ENCODE measurements around the gene RABEP1.

Gene RABEP1

GRCh38 chr17:5254903-5255521, 27.1 kb upstream of the RABEP1 start:
- Histone ChIP-seq H3K4me1 (no peaks in the 10 kb centered on the region), H3K27me3 (no peaks in the 10 kb centered on the region), H3K9me3 (no peaks in the 10 kb centered on the region), H3K36me3 (no peaks in the 10 kb centered on the region), H3K4me3 (ENCODE audit: low read depth, low read length) (no peak overlapping the region)
- TF ChIP-seq, protein P1, sequence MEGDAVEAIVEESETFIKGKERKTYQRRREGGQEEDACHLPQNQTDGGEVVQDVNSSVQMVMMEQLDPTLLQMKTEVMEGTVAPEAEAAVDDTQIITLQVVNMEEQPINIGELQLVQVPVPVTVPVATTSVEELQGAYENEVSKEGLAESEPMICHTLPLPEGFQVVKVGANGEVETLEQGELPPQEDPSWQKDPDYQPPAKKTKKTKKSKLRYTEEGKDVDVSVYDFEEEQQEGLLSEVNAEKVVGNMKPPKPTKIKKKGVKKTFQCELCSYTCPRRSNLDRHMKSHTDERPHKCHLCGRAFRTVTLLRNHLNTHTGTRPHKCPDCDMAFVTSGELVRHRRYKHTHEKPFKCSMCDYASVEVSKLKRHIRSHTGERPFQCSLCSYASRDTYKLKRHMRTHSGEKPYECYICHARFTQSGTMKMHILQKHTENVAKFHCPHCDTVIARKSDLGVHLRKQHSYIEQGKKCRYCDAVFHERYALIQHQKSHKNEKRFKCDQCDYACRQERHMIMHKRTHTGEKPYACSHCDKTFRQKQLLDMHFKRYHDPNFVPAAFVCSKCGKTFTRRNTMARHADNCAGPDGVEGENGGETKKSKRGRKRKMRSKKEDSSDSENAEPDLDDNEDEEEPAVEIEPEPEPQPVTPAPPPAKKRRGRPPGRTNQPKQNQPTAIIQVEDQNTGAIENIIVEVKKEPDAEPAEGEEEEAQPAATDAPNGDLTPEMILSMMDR (IDR thresholded peaks at IDR 0.05; ENCODE audit: low read depth, low read length) = no peak
- DNase-seq = no peak

- no peak overlapping the region for H3K4me3 ChIP-seq (ENCODE audit: low read depth, low read length)
Measured at GRCh38 chr17:5257124-5257523, 25.0 kb upstream of the RABEP1 start.

DNA sequence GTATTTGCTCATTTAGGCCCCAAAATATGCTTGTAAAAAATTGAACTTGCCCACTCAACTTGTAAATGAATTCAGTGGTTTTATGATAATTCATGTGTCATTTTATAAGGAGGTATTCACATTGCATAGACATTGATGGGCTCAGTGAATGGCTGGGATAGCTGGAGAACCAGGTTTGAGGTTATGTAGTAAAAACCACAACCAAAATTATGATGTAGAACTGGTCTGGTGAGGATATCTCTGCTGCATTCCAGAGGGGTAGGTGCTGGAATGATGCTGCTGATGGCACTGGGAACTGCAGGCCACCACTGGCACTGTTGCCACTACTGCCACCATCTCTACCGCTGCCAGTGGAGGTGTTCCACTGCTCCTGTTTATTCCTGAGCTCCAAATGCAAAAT, 21.5 kb upstream of the RABEP1 start:
- Histone ChIP-seq H3K36me3 (no peaks in the 10 kb centered on the region), H3K9me3 (no peaks in the 10 kb centered on the region), H3K4me3 (ENCODE audit: low read depth, low read length) (no peak overlapping the region), H3K27me3 (no peaks in the 10 kb centered on the region), H3K4me1 (no peaks in the 10 kb centered on the region)
- TF ChIP-seq, protein P1 (IDR thresholded peaks at IDR 0.05; ENCODE audit: low read depth, low read length) = no peak
- no peak for DNase-seq

More at GRCh38 chr17:5257124-5257523, 25.0 kb upstream of the RABEP1 start:
- DNase-seq = no peak
- no peaks in the 10 kb centered on the region for H3K4me1 ChIP-seq
- no peaks in the 10 kb centered on the region for H3K36me3 ChIP-seq
- no peaks in the 10 kb centered on the region for H3K9me3 ChIP-seq
- no peaks in the 10 kb centered on the region for H3K27me3 ChIP-seq
- TF ChIP-seq, protein P1 (IDR thresholded peaks at IDR 0.05; ENCODE audit: low read depth, low read length) = no peak

DNA sequence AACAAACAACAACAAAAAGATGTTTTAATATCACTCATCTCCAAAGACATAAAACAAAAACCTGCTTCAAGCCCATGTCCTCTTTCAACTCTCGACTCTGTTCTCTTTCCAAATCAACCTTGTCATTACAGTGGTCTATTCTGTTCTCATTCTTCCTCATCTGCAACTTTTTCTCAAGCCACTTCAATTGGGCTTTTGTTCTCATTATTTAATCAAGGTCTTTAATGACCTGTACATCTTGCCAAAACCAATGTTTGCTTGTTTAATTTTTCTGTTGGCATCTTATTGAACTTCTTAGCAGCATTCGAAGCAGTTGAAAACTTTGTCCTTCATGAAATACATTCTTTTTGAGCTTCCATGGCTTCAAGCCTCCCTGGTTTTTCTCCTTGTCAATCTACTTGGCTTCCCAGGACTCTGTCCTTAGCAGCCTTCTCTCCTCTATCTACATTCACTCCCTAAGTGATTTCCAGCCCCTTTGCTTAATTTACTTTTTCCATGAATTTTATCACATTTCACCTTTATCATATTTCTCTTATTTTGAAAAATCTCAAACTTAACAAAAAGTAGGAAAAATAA, 19.6 kb upstream of the RABEP1 start:
- H3K4me1 ChIP-seq = no peaks in the 10 kb centered on the region
- no peak for DNase-seq
- H3K36me3 ChIP-seq = no peaks in the 10 kb centered on the region
- TF ChIP-seq, protein P1 (IDR thresholded peaks at IDR 0.05; ENCODE audit: low read depth, low read length) = no peak
- no peaks in the 10 kb centered on the region for H3K9me3 ChIP-seq
- H3K27me3 ChIP-seq = no peaks in the 10 kb centered on the region
- H3K4me3 ChIP-seq (ENCODE audit: low read depth, low read length) = no peak overlapping the region

- H3K4me1 ChIP-seq = no peaks in the 10 kb centered on the region
- TF ChIP-seq, protein P1 (IDR thresholded peaks at IDR 0.05; ENCODE audit: low read depth, low read length) = no peak
- no peaks in the 10 kb centered on the region for H3K27me3 ChIP-seq
- DNase-seq = no peak
- H3K36me3 ChIP-seq = no peaks in the 10 kb centered on the region
- H3K4me3 ChIP-seq (ENCODE audit: low read depth, low read length) = no peak overlapping the region
- no peaks in the 10 kb centered on the region for H3K9me3 ChIP-seq
Measured at GRCh38 chr17:5263441-5263840, 18.6 kb upstream of the RABEP1 start.

DNA sequence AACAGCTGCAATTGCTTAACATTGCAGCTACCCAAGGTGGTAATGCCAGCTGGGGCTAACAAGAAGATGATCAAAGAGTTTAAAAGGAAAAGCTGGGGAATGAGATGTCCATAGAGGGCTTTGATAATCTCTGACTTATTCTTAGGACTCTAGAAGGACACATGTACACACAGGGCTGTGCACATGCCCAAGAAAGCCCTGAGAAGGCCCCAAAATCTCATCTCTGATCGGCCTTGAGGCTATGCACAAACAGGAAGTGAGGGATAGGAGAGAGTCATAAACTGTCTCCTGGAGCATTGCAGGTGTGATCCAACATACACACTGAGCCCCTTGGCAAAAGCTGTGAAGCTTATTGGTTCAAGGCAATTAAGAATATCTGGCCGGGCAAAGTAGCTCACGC, 17.2 kb upstream of the RABEP1 start:
- H3K36me3 ChIP-seq = no peaks in the 10 kb centered on the region
- TF ChIP-seq, protein P1 (IDR thresholded peaks at IDR 0.05; ENCODE audit: low read depth, low read length) = no peak
- no peak overlapping the region for H3K4me3 ChIP-seq (ENCODE audit: low read depth, low read length)
- no peaks in the 10 kb centered on the region for H3K9me3 ChIP-seq
- H3K27me3 ChIP-seq = no peaks in the 10 kb centered on the region
- DNase-seq = no peak
- H3K4me1 ChIP-seq = no peaks in the 10 kb centered on the region
